ENCODE measurements around the gene CYP2U1.
A peak's percentile ranks its signal among the peaks of the same experiment; 100 is the strongest.
"Not testable (repeated sequence)": the region's sequence is repeated elsewhere in the genome, so short reads cannot be mapped to it uniquely, and the experiment has no call there.

Gene CYP2U1

GRCh38 chr4:107917500-107917899 lies 13.8 kb upstream of the CYP2U1 start:
- H3K4me3 ChIP-seq (ENCODE audit: low read depth, low read length), result no peak overlapping the region
- no peak for TF ChIP-seq CTCF (conservative IDR thresholded peaks at IDR 0.05; ENCODE audit: low read depth, low read length)
- DNase-seq (ENCODE audit: low read depth), result no peak

GRCh38 chr4:107922486-107923473 lies 8.6 kb upstream of the CYP2U1 start:
- no peak for TF ChIP-seq CTCF (conservative IDR thresholded peaks at IDR 0.05; ENCODE audit: low read depth, low read length)
- DNase-seq (ENCODE audit: low read depth), result no peak
- no peak overlapping the region for H3K4me3 ChIP-seq (ENCODE audit: low read depth, low read length)

GRCh38 chr4:107925713-107926112 lies 5.6 kb upstream of the CYP2U1 start:
- DNase-seq (ENCODE audit: low read depth); H3K4me3 ChIP-seq (ENCODE audit: low read depth, low read length): not testable (repeated sequence)

- not testable (repeated sequence) for DNase-seq (ENCODE audit: low read depth); H3K4me3 ChIP-seq (ENCODE audit: low read depth, low read length)
Measured at GRCh38 chr4:107926875-107927274, 4.5 kb upstream of the CYP2U1 start.

- DNase-seq (ENCODE audit: low read depth), result no peak
- H3K4me3 ChIP-seq (ENCODE audit: low read depth, low read length), result peak overlapping the region; percentile 72
- no peak for TF ChIP-seq CTCF (conservative IDR thresholded peaks at IDR 0.05; ENCODE audit: low read depth, low read length)
Measured at GRCh38 chr4:107931775-107932321, 499 bp downstream of the CYP2U1 start.

GRCh38 chr4:107935246-107935645 lies 3.9 kb downstream of the CYP2U1 start:
- no peak overlapping the region for H3K4me3 ChIP-seq (ENCODE audit: low read depth, low read length)
- no peak for TF ChIP-seq CTCF (conservative IDR thresholded peaks at IDR 0.05; ENCODE audit: low read depth, low read length)
- DNase-seq (ENCODE audit: low read depth), result no peak

- H3K4me3 ChIP-seq (ENCODE audit: low read depth, low read length), result no peak overlapping the region
- TF ChIP-seq CTCF (conservative IDR thresholded peaks at IDR 0.05; ENCODE audit: low read depth, low read length), result no peak
- DNase-seq (ENCODE audit: low read depth), result no peak
Measured at GRCh38 chr4:107937040-107937439, 5.7 kb downstream of the CYP2U1 start.

GRCh38 chr4:107939307-107939706 lies 8.0 kb downstream of the CYP2U1 start:
- peak; percentile 22 for DNase-seq (ENCODE audit: low read depth)
- TF ChIP-seq CTCF (conservative IDR thresholded peaks at IDR 0.05; ENCODE audit: low read depth, low read length), result no peak

More at GRCh38 chr4:107939307-107939706, 8.0 kb downstream of the CYP2U1 start:
- H3K4me3 ChIP-seq (ENCODE audit: low read depth, low read length), result no peak overlapping the region
